GM19099 (cell line): Measurements from ENCODE around the gene PPP1R2.

ENCODE experiments used
- POLR2A ChIP-seq: IDR thresholded peaks from 3 replicates; pipeline ENCODE4 v1.6.1; 2011; ENCODE audit warnings: low read depth; ENCODE audit not compliant: insufficient read length; ENCODE audit errors: extremely low read depth

The PPP1R2 gene

GRCh38 chr3:195526492-195526891 is 16.6 kb downstream of the PPP1R2 start:
- no peak for TF ChIP-seq POLR2A

GRCh38 chr3:195524171-195524896 is 18.8 kb downstream of the PPP1R2 start:
- TF ChIP-seq POLR2A, result no peak

GRCh38 chr3:195522254-195523023 is 20.7 kb downstream of the PPP1R2 start:
- no peak for TF ChIP-seq POLR2A

GRCh38 chr3:195517030-195517429 is 26.1 kb downstream of the PPP1R2 start:
- TF ChIP-seq POLR2A, result no peak

- no peak for TF ChIP-seq POLR2A
These were observed 30.3 kb downstream of the PPP1R2 start for GRCh38 chr3:195512798-195513345.

- no peak for TF ChIP-seq POLR2A
These were observed 32.0 kb downstream of the PPP1R2 start for GRCh38 chr3:195511136-195511535.

GRCh38 chr3:195508185-195508584 is 34.9 kb downstream of the PPP1R2 start:
- no peak for TF ChIP-seq POLR2A

- TF ChIP-seq POLR2A, result no peak
These were observed 67.5 kb downstream of the PPP1R2 start for GRCh38 chr3:195475614-195476013.

GRCh38 chr3:195468841-195469240 is 74.3 kb downstream of the PPP1R2 start:
- TF ChIP-seq POLR2A, result no peak

- TF ChIP-seq POLR2A, result no peak
These were observed 74.7 kb downstream of the PPP1R2 start for GRCh38 chr3:195468391-195468776.

- TF ChIP-seq POLR2A, result no peak
These were observed 75.3 kb downstream of the PPP1R2 start for GRCh38 chr3:195467641-195468390.

- TF ChIP-seq POLR2A, result no peak
These were observed 76.9 kb downstream of the PPP1R2 start for GRCh38 chr3:195466251-195466650.
